SK-N-SH (cell line): ENCODE data around the gene GDF2.

Experiments used
- EP300 ChIP-seq, 2 experiments: IDR thresholded peaks; 2 replicates each; pipeline versions ENCODE4 v1.4.0 to v1.6.1; 2012; ENCODE audit warnings: borderline replicate concordance in 1 of 2, low read depth in 1 of 2, low read length in 1 of 2
- EZH2phosphoT487 ChIP-seq: fragments of 200-600 bp; sonication (generic); IDR thresholded peaks from 2 replicates; pipeline ENCODE4 v1.6.1; 2017; ENCODE audit warnings: low read depth, mixed run types, mild to moderate bottlenecking, antibody characterized with exemption, moderate library complexity, borderline replicate concordance
- JUND ChIP-seq: IDR thresholded peaks from 2 replicates; pipeline ENCODE4 v1.4.0; 2012
- POLR2AphosphoS5 ChIP-seq: IDR thresholded peaks from 2 replicates; pipeline ENCODE4 v1.6.1; 2012; ENCODE audit warnings: low read depth, low read length
- RAD21 ChIP-seq: IDR thresholded peaks from 2 replicates; pipeline ENCODE4 v1.6.1; 2012; ENCODE audit warnings: mild to moderate bottlenecking, low read length
- SIN3A ChIP-seq: IDR thresholded peaks from 2 replicates; pipeline ENCODE4 v1.6.1; 2012; ENCODE audit warnings: low read depth, mild to moderate bottlenecking, low read length, moderate library complexity, borderline replicate concordance
- TAF1 ChIP-seq: IDR thresholded peaks from 2 replicates; pipeline ENCODE4 v1.6.1; 2012; ENCODE audit warnings: low read depth, mild to moderate bottlenecking, low read length, moderate library complexity, borderline replicate concordance
- TF ChIP-seq, protein P1 (sequence below): fragments of 200-600 bp; sonication (generic); IDR thresholded peaks from 2 replicates; pipeline ENCODE4 v1.6.1; 2017; ENCODE audit warnings: antibody characterized with exemption, mild to moderate bottlenecking, moderate library complexity
- TF ChIP-seq, protein P2 (sequence below): fragments of 150-350 bp; IDR thresholded peaks from 2 replicates; pipeline ENCODE4 v1.6.1; 2017; ENCODE audit warnings: antibody characterized with exemption, low read length, low read depth, borderline replicate concordance

GRCh38 chr10:47354165-47354564 lies 31.9 kb downstream of the GDF2 start:
- TF ChIP-seq TAF1: no peak
- no peak for TF ChIP-seq JUND
- TF ChIP-seq, protein P1, sequence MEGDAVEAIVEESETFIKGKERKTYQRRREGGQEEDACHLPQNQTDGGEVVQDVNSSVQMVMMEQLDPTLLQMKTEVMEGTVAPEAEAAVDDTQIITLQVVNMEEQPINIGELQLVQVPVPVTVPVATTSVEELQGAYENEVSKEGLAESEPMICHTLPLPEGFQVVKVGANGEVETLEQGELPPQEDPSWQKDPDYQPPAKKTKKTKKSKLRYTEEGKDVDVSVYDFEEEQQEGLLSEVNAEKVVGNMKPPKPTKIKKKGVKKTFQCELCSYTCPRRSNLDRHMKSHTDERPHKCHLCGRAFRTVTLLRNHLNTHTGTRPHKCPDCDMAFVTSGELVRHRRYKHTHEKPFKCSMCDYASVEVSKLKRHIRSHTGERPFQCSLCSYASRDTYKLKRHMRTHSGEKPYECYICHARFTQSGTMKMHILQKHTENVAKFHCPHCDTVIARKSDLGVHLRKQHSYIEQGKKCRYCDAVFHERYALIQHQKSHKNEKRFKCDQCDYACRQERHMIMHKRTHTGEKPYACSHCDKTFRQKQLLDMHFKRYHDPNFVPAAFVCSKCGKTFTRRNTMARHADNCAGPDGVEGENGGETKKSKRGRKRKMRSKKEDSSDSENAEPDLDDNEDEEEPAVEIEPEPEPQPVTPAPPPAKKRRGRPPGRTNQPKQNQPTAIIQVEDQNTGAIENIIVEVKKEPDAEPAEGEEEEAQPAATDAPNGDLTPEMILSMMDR: 0 out of 2 replicates have a peak, but pooled peaks have one; percentile 12
- TF ChIP-seq EZH2phosphoT487: no peak
- TF ChIP-seq, protein P2, sequence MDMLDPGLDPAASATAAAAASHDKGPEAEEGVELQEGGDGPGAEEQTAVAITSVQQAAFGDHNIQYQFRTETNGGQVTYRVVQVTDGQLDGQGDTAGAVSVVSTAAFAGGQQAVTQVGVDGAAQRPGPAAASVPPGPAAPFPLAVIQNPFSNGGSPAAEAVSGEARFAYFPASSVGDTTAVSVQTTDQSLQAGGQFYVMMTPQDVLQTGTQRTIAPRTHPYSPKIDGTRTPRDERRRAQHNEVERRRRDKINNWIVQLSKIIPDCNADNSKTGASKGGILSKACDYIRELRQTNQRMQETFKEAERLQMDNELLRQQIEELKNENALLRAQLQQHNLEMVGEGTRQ: no peak
- no peak for TF ChIP-seq EP300 (IDR thresholded peaks at IDR 0.05; ENCODE audit: borderline replicate concordance in 1 of 2, low read depth in 1 of 2, low read length in 1 of 2)
- TF ChIP-seq SIN3A: no peak
- peak; percentile 27 for TF ChIP-seq RAD21
- TF ChIP-seq POLR2AphosphoS5: no peak
